IMR-90 (cell line): ENCODE data around the gene MYH11. TPM values are rescaled to one million over a fixed set of nuclear protein-coding genes. Genes with fewer than 3 reads are reported as not detected.

ENCODE experiments used
- ATAC-seq: fragments of 200-7000 bp; cut with Tn5 transposase; 2 replicates; pipeline ENCODE4 v1.9.1; 2020; ENCODE audit warnings: low read depth, mild to moderate bottlenecking, moderate library complexity
- BruUV-seq: library from RNA; stranded (reverse); fragments of 400-500 nt; replicated peaks from 2 replicates; lab custom pipeline; 2021; lab: Mats Ljungman, UMichigan
- CTCF ChIA-PET: fragments of 300-600 bp; formaldehyde crosslinking; extraction: SDS; loops from one replicate; lab custom pipeline; 2021; ENCODE audit warnings: antibody characterized with exemption; lab: Yijun Ruan, JAX
- POLR2A ChIA-PET: fragments of 300-600 bp; sonication (Branson Sonifier 250); formaldehyde crosslinking; loops from one replicate; lab custom pipeline; 2022; ENCODE audit warnings: antibody characterized with exemption; ENCODE audit not compliant: unreplicated experiment; lab: Charles Lee
- DNase-seq: peaks from one replicate; pipeline ENCODE4 v3.0.0; 2013
- H2AFZ ChIP-seq: replicated peaks from 2 replicates; pipeline ENCODE3; 2013; ENCODE audit warnings: low read length, mild to moderate bottlenecking; ENCODE audit not compliant: poor library complexity
- H2AK5ac ChIP-seq: 2 replicates; pipeline ENCODE4 v1.6.1; 2013; ENCODE audit warnings: low read depth, low read length, inconsistent platforms
- H2AK9ac ChIP-seq: replicated peaks from 2 replicates; pipeline ENCODE3; 2013; ENCODE audit warnings: mild to moderate bottlenecking, low read depth, low read length, moderate library complexity; ENCODE audit not compliant: poor library complexity
- H2BK120ac ChIP-seq: 2 replicates; pipeline ENCODE4 v1.6.1; 2013; ENCODE audit warnings: low read depth, low read length, inconsistent platforms
- H2BK15ac ChIP-seq: 3 replicates; pipeline ENCODE4 v1.6.1; 2013; ENCODE audit warnings: low read depth, low read length, inconsistent platforms
- H2BK20ac ChIP-seq: 2 replicates; pipeline ENCODE4 v1.6.1; 2013; ENCODE audit warnings: low read depth, mild to moderate bottlenecking, inconsistent platforms, low read length, moderate library complexity
- H2BK5ac ChIP-seq: 2 replicates; pipeline ENCODE4 v1.6.1; 2013; ENCODE audit warnings: mild to moderate bottlenecking, low read depth, low read length, inconsistent platforms; ENCODE audit not compliant: poor library complexity, severe bottlenecking
- H3K14ac ChIP-seq: replicated peaks from 2 replicates; pipeline ENCODE4 v1.6.1; 2013; ENCODE audit warnings: low read depth, low read length, inconsistent platforms
- H3K18ac ChIP-seq: 2 replicates; pipeline ENCODE4 v1.6.1; 2013; ENCODE audit warnings: low read depth, low read length, control low read depth
- H3K23ac ChIP-seq: 2 replicates; pipeline ENCODE4 v1.6.1; 2013; ENCODE audit warnings: low read depth, low read length, inconsistent platforms
- H3K27ac ChIP-seq: 2 replicates; pipeline ENCODE4 v1.5.1; 2013; ENCODE audit warnings: mild to moderate bottlenecking, control low read depth, low read length; ENCODE audit not compliant: insufficient read depth
- H3K27me3 ChIP-seq: 2 replicates; pipeline ENCODE4 v1.6.1; 2013; ENCODE audit warnings: low read length; ENCODE audit not compliant: control insufficient read depth, insufficient read depth
- H3K36me3 ChIP-seq: 2 replicates; pipeline ENCODE4 v1.6.1; 2013; ENCODE audit warnings: low read length, mixed read lengths; ENCODE audit not compliant: control insufficient read depth, insufficient read depth
- H3K4ac ChIP-seq: 2 replicates; pipeline ENCODE4 v1.6.1; 2013; ENCODE audit warnings: low read depth, low read length, inconsistent platforms
- H3K4me1 ChIP-seq: 2 replicates; pipeline ENCODE4 v1.6.1; 2013; ENCODE audit warnings: low read length, mixed read lengths; ENCODE audit not compliant: control insufficient read depth, insufficient read depth
- H3K4me2 ChIP-seq: 2 replicates; pipeline ENCODE4 v1.6.1; 2013; ENCODE audit warnings: low read depth, mild to moderate bottlenecking, control low read depth, low read length, moderate library complexity
- H3K4me3 ChIP-seq: 2 replicates; pipeline ENCODE4 v1.5.1; 2013; ENCODE audit warnings: low read depth, mild to moderate bottlenecking, control low read depth, low read length, moderate library complexity; ENCODE audit not compliant: insufficient read depth
- H3K56ac ChIP-seq: 2 replicates; pipeline ENCODE4 v1.6.1; 2013; ENCODE audit warnings: low read length, inconsistent platforms; ENCODE audit not compliant: insufficient read depth; ENCODE audit errors: extremely low read depth
- H3K79me1 ChIP-seq, 2 experiments: 2 replicates each; pipeline ENCODE4 v1.6.1; 2013; ENCODE audit warnings: low read length in 2 of 2, inconsistent platforms in 1 of 2, low read depth in 1 of 2
- H3K9ac ChIP-seq: 2 replicates; pipeline ENCODE4 v1.6.1; 2013; ENCODE audit warnings: low read depth, low read length, control low read depth
- H3K9me1 ChIP-seq: 2 replicates; pipeline ENCODE4 v1.6.1; 2013; ENCODE audit warnings: low read length, inconsistent platforms; ENCODE audit not compliant: insufficient read depth
- H3K9me3 ChIP-seq: 2 replicates; pipeline ENCODE4 v1.6.1; 2013; ENCODE audit warnings: low read length; ENCODE audit not compliant: control insufficient read depth, insufficient read depth
- H4K20me1 ChIP-seq: 2 replicates; pipeline ENCODE4 v1.6.1; 2013; ENCODE audit warnings: low read length, inconsistent platforms; ENCODE audit not compliant: insufficient read depth
- H4K5ac ChIP-seq: 2 replicates; pipeline ENCODE4 v1.6.1; 2013; ENCODE audit warnings: mild to moderate bottlenecking, low read depth, low read length, control low read depth
- H4K8ac ChIP-seq, 2 experiments: 2 replicates each; pipeline ENCODE4 v1.6.1; 2013; ENCODE audit warnings: low read depth in 2 of 2, low read length in 2 of 2, control low read depth in 1 of 2, inconsistent platforms in 1 of 2
- H4K91ac ChIP-seq: 2 replicates; pipeline ENCODE4 v1.6.1; 2013; ENCODE audit warnings: low read depth, low read length, inconsistent platforms; ENCODE audit not compliant: insufficient read depth
- BHLHE40 ChIP-seq: fragments of 150-350 bp; IDR thresholded peaks from 2 replicates; pipeline ENCODE4 v1.6.1; 2016; ENCODE audit warnings: mild to moderate bottlenecking, low read depth, low read length
- CEBPB ChIP-seq: IDR thresholded peaks from 2 replicates; pipeline ENCODE4 v1.6.1; 2012; ENCODE audit warnings: low read depth, low read length, improper control_type of control experiment
- CHD1 ChIP-seq: IDR thresholded peaks from 2 replicates; pipeline ENCODE4 v1.6.1; 2012; ENCODE audit warnings: low read depth, low read length, improper control_type of control experiment
- FOS ChIP-seq: fragments of 150-350 bp; IDR thresholded peaks from 2 replicates; pipeline ENCODE4 v1.6.1; 2016; ENCODE audit warnings: low read depth, low read length
- MAFK ChIP-seq: IDR thresholded peaks from 2 replicates; pipeline ENCODE4 v1.6.1; 2012; ENCODE audit warnings: low read depth, low read length, improper control_type of control experiment
- MAZ ChIP-seq: IDR thresholded peaks from 2 replicates; pipeline ENCODE4 v1.6.1; 2012; ENCODE audit warnings: low read depth, mild to moderate bottlenecking, low read length, improper control_type of control experiment, moderate library complexity, borderline replicate concordance
- MXI1 ChIP-seq: IDR thresholded peaks from 2 replicates; pipeline ENCODE4 v1.6.1; 2012; ENCODE audit warnings: low read depth, mild to moderate bottlenecking, low read length, moderate library complexity, borderline replicate concordance
- NFE2L2 ChIP-seq: fragments of 150-350 bp; IDR thresholded peaks from 2 replicates; pipeline ENCODE4 v1.6.1; 2016; ENCODE audit warnings: low read depth, mild to moderate bottlenecking, low read length
- POLR2A ChIP-seq: IDR thresholded peaks from 2 replicates; pipeline ENCODE4 v1.6.1; 2012; ENCODE audit warnings: mild to moderate bottlenecking, low read depth, low read length
- RAD21 ChIP-seq: IDR thresholded peaks from 2 replicates; pipeline ENCODE4 v1.6.1; 2012; ENCODE audit warnings: low read length, improper control_type of control experiment
- RCOR1 ChIP-seq: IDR thresholded peaks from 2 replicates; pipeline ENCODE4 v1.6.1; 2012; ENCODE audit warnings: mild to moderate bottlenecking, low read length, improper control_type of control experiment; ENCODE audit not compliant: insufficient replicate concordance
- RFX5 ChIP-seq: IDR thresholded peaks from 2 replicates; pipeline ENCODE4 v1.8.0; 2012; ENCODE audit warnings: low read depth, mild to moderate bottlenecking, low read length, moderate library complexity
- WGBS, 2 experiments: methylation state at CpG; one replicate each; pipeline versions ENCODE4 v1.1.5 to v1.1.7; 2013; ENCODE audit warnings: missing lambda C conversion rate in 2 of 2; ENCODE audit not compliant: insufficient read length in 1 of 2; ENCODE audit errors: extremely low coverage in 2 of 2; 5-methylcytosine and 5-hydroxymethylcytosine counted together
- dilution Hi-C: fragments of 300-500 bp; cut with HindIII; formaldehyde crosslinking; loops from one replicate; pipeline ENCODE4 v1.14.3; 2018; ENCODE audit warnings: low sequenced_read_pairs; ENCODE audit not compliant: unreplicated experiment
- in situ Hi-C: fragments of 300-500 bp; cut with MboI; formaldehyde crosslinking; loops from 3 replicates; pipeline ENCODE4 v1.14.3; 2019; ENCODE audit warnings: low sequenced_read_pairs, inconsistent platforms, mixed read lengths
- intact Hi-C: fragments of 100-400 bp; cut with micrococcal nuclease; formaldehyde crosslinking; loops from 2 replicates; pipeline ENCODE4 v1.10.0; 2022
- polyA plus RNA-seq, 3 experiments: library from polyadenylated mRNA; depleted of rRNA; stranded (reverse); fragments of >200 nt; gene quantifications; 2 replicates each; pipeline ENCODE4 v1.2.3, GENCODE V29; 2012; ENCODE audit warnings: low replicate concordance in 1 of 3
- total RNA-seq: library from RNA; depleted of rRNA; stranded (reverse); fragments of >200 nt; gene quantifications from 2 replicates; pipeline ENCODE4 v1.2.3, GENCODE V29; 2012
- TF ChIP-seq, protein P1 (sequence below): fragments of 150-350 bp; IDR thresholded peaks from 2 replicates; pipeline ENCODE4 v1.6.1; 2017; ENCODE audit warnings: mild to moderate bottlenecking, antibody characterized with exemption, low read length, low read depth
- TF ChIP-seq, protein P2 (sequence below): fragments of 150-350 bp; IDR thresholded peaks from 2 replicates; pipeline ENCODE4 v1.6.1; 2016; ENCODE audit warnings: low read depth, mild to moderate bottlenecking, low read length, moderate library complexity, borderline replicate concordance
- TF ChIP-seq, protein P3 (sequence below): conservative IDR thresholded peaks from 2 replicates; pipeline ENCODE4 v1.5.1; 2012; ENCODE audit warnings: mild to moderate bottlenecking, low read depth, low read length, improper control_type of control experiment

The MYH11 gene
- total and polyA plus RNA-seq, 2 of the 4 experiments (the other 2 are of a cell fraction), result under 0.01 to 0.12 TPM

DNA sequence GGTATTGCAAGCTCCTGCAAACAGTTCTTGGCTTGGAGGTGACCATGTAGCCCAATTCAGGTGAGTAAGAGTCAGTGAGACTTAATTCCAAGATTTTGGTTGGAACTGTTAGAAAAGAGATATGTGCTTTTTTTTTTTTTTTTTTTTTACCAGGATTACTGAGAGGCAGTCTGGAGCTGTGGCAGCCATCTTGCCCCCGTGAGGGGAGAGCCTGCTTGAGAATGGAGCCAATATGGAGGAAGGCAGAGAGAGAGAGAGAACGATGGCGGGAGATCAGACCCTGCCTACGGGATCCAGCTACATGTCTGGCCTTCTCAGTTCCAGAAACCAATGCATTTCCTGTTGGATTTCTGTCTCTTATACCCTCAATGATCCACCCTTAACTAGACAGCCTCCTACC, 97.8 kb downstream of the MYH11 start:
- Histone ChIP-seq H3K27ac (no peak overlapping the region), H3K14ac (no peak overlapping the region), H3K79me1 (no peaks in the 10 kb centered on the region), H2BK15ac (no peak overlapping the region), H2AK5ac (no peak overlapping the region), H3K56ac (no peak overlapping the region), H3K9me1 (no peaks in the 10 kb centered on the region), H2AK9ac (no peak overlapping the region), H3K4me2 (no peak overlapping the region), H4K20me1 (no peaks in the 10 kb centered on the region), H3K18ac (no peak overlapping the region), H2BK5ac (no peak overlapping the region), H4K8ac (no peak overlapping the region), H3K36me3 (no peaks in the 10 kb centered on the region), H2AFZ (no peak overlapping the region), H3K9me3 (no peaks in the 10 kb centered on the region), H3K9ac (no peak overlapping the region), H2BK120ac (no peak overlapping the region), H3K23ac (no peak overlapping the region), H4K91ac (no peak overlapping the region), H3K4ac (no peak overlapping the region), H3K27me3 (peaks cover 8% of the 10 kb centered on the region), H4K5ac (no peak overlapping the region), H2BK20ac (no peak overlapping the region), H3K4me3 (no peak overlapping the region), H3K4me1 (no peaks in the 10 kb centered on the region)
- no peak for ATAC-seq
- DNase-seq, result no peak
- no peak for TF ChIP-seq POLR2A
- TF ChIP-seq NFE2L2, result no peak
- no peak for TF ChIP-seq BHLHE40
- no peak for TF ChIP-seq FOS
- TF ChIP-seq, protein P1, sequence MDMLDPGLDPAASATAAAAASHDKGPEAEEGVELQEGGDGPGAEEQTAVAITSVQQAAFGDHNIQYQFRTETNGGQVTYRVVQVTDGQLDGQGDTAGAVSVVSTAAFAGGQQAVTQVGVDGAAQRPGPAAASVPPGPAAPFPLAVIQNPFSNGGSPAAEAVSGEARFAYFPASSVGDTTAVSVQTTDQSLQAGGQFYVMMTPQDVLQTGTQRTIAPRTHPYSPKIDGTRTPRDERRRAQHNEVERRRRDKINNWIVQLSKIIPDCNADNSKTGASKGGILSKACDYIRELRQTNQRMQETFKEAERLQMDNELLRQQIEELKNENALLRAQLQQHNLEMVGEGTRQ, result no peak
- TF ChIP-seq MAFK, result no peak
- TF ChIP-seq RCOR1, result no peak
- TF ChIP-seq, protein P2, sequence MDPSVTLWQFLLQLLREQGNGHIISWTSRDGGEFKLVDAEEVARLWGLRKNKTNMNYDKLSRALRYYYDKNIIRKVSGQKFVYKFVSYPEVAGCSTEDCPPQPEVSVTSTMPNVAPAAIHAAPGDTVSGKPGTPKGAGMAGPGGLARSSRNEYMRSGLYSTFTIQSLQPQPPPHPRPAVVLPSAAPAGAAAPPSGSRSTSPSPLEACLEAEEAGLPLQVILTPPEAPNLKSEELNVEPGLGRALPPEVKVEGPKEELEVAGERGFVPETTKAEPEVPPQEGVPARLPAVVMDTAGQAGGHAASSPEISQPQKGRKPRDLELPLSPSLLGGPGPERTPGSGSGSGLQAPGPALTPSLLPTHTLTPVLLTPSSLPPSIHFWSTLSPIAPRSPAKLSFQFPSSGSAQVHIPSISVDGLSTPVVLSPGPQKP, result no peak
- TF ChIP-seq, protein P3, sequence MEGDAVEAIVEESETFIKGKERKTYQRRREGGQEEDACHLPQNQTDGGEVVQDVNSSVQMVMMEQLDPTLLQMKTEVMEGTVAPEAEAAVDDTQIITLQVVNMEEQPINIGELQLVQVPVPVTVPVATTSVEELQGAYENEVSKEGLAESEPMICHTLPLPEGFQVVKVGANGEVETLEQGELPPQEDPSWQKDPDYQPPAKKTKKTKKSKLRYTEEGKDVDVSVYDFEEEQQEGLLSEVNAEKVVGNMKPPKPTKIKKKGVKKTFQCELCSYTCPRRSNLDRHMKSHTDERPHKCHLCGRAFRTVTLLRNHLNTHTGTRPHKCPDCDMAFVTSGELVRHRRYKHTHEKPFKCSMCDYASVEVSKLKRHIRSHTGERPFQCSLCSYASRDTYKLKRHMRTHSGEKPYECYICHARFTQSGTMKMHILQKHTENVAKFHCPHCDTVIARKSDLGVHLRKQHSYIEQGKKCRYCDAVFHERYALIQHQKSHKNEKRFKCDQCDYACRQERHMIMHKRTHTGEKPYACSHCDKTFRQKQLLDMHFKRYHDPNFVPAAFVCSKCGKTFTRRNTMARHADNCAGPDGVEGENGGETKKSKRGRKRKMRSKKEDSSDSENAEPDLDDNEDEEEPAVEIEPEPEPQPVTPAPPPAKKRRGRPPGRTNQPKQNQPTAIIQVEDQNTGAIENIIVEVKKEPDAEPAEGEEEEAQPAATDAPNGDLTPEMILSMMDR, result no peak
- no peak for TF ChIP-seq MAZ
- TF ChIP-seq CHD1, result no peak
- TF ChIP-seq RAD21, result no peak
- TF ChIP-seq RFX5, result no peak
- no peak for TF ChIP-seq CEBPB
- TF ChIP-seq MXI1, result no peak
- WGBS, 2 experiments, result 70% methylated on average over 2 of the region's 4 CpGs; no CpG with 5 or more reads in 1 of the 2 experiments
- no TSS peak for BruUV-seq
- ChIA-PET POLR2A (no interaction called here), CTCF (no interaction called here)
- dilution Hi-C loops (no loop called here), intact Hi-C loops (no loop called here), in situ Hi-C loops (no loop called here)
